Measurements from ENCODE around the gene H1-8.

The H1-8 gene

DNA sequence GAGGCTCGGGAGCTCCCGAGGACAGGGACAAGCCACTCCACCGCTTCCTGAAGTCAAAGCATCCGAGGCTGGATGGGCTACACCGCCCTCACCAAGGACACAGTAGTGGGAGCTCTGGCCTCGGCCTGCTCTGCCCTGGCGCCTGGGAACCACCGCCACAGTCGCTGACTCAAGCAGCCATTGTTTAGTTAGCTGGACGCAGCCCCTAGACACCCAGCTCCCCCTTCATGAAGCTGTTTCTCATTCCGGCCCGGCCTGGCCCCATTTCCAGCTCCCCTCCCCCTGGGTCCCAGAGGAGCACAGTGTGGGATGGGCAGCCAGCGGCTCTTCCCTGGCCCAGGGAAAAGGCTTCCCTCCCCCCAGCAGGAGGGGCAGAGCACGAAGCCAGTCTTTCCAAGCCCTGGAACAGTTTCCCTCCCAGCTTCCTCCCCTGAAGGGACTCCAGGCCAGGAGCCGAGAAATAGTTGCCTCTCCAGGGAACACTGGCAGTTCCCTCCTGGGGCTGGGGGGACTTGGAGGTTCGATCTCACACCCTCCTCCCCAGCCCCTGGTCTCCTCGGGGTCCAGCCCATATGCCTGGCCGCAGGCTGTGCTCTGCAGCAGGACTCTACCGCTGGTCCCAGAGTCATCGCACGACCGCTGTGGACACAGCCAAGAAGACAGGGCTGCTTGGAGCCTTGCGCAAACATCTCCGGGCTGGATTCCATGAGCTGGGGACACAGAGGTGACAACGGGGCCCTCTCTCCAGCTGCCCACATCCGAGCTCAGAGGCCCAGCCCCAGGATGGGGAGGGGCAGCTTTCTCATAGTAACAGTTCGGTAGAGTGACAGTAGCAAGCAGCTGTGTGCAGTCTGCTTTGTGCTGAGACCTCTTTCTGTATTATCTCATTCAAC lies 53.5 kb downstream of the H1-8 start:
- peak in 1 of 2 experiments; percentile 52 for DNase-seq

DNA sequence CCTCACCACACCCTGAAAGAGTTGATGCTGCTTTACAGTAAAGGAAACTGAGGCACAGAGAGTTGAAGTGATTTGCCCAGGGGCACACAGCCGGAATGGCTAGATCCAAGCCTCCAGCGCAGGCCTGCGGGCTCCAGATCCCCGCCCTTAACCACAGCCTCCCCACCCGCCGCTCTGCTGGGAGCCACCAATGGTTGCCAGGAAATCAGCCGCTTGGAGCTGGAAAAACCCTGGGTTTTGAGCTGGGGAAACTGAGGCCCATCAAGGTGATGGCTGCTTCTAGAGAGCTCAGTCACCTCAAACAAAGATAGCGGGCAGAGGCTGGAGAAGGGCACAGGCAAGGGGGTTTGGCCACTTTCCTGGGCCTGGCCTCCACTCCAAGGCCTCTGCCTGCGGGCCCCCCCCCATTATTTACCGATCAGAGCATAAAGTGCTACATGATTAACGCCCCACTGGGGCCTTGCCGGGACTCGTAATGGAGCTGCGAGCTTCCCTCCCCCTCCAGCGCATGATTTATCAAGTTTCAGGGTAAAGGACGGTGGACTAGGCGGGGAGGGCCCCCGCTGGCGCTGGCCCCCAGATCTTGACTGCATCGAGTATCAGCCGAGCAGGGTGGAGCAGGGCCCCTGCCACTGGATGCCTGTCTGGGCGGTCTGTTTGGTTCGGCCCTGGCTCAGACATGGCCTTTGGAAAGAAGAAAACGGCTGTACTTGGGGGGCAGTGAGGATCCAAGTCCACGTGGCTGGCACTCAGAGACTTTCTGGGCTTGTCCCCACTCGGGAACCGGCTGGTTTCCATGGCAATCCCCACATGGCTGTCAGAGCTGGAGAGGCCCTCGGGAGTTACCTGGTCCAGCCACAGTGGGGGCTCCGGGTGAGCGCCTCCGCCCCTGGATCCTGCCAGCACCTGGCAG lies 54.4 kb downstream of the H1-8 start:
- DNase-seq: no peak

DNA sequence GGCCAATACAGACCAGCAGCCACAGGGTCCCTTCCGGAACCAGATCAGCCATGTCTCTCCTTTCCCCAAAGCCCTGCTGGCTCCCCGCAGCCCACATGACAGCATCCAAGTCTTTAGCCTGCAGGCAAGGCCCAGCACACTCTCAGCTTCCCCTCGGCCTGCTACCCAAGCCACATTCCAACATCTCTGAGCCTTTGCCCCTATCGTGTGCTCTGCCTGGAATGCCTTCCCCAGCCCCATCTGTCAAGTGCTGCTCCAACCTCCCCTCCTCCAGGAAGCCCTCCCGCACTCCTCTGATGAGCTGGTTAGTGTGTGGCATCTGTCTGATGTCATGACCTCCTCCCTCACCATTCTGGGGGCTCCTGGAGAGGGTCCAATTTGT lies 55.0 kb downstream of the H1-8 start:
- peak in 1 of 2 experiments; percentile 16 for DNase-seq

DNA sequence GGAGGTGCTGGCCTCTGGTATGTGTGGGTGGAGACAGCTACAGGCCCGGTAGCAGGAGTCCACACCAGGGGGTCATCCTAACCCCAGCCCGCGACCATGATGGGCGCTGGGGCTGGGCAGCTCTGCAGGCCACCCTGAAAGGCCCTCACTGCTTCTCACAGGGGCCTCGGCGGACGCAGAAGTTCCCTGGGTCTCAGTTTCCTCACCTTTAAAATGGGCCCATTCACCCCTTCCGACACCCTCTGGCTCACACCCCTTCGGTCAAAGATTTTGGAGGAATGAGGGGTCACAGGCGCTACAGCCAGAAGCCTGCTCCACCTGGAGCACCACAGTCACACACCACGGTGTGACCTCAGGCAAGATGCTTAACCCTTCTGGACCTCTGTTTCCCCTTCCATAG lies 55.5 kb downstream of the H1-8 start:
- DNase-seq: no peak

DNA sequence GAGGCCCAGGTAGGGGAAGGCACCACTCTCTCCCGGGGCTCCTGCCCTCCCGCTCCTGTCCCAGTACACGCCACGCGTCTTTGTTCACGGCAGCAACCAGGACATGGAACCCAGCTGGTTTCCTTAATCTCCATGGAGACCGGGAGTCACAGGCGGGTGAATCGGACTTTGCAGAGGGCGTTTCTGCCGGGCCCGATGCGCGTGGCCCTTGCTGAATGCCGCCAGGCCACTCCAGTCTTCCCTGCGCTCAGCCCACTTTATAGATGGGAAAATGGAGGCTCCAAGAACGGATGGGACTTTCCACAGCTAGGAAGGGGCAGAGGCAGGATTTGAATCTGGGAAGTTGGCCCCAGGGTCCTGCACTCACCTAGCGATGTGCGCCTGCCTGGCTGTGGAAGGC lies 56.1 kb downstream of the H1-8 start:
- DNase-seq: no peak

DNA sequence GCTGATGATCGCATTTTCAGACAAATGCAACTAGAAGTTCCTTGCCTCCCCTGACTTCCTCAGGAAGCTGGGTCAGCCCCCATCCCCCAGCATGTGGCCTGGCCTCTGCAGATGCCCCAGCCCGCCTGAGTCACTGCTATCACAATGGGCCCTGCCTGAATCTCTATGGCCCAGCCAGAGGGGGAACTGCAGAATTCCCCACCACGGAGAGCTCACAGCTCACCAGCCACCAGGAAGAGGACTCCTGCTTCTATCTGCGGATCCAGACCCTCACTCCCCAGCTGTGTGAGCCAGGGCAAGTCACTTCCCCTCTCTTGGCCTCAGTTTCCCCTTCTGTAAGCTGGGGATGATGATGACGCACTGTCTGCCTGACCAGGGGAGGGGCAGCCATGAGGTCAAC lies 56.6 kb downstream of the H1-8 start:
- DNase-seq: no peak

DNA sequence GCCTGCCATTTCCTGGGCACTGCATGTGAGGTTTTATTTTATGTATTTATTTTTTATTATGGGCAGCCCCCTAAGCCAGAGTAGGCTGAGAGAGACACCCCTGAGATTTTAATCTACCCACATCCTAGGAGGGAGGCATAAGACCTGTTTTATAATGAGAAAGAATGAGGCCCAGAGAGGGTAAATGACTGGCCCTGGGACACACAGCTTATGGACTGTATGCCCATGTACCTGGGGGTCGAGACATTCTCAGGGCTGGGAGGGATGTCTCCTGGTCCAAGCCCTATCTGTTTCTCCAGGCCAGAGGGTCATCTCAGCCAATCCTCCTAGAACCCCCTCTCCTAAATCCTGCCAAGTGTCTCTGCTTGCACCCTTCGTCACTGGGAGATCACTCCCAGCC lies 57.4 kb downstream of the H1-8 start:
- no peak for DNase-seq

Data from NCI-H446 (cell line).